PFSK-1 (cell line): ENCODE measurements around the gene WDR38.

ENCODE experiments used
- FOXP2 ChIP-seq: optimal IDR thresholded peaks from 2 replicates; pipeline ENCODE3; 2011; ENCODE audit warnings: borderline replicate concordance, control low read depth, inconsistent platforms; ENCODE audit not compliant: insufficient read depth; ENCODE audit errors: extremely low read length, extremely low read depth
- POLR2AphosphoS5 ChIP-seq: IDR thresholded peaks from 2 replicates; pipeline ENCODE4 v1.6.1; 2012; ENCODE audit warnings: low read depth, mild to moderate bottlenecking, control low read depth, low read length, moderate library complexity
- SIN3A ChIP-seq: IDR thresholded peaks from 2 replicates; pipeline ENCODE4 v1.6.1; 2012; ENCODE audit warnings: mild to moderate bottlenecking, low read length, moderate library complexity, borderline replicate concordance; ENCODE audit not compliant: insufficient read depth
- TAF1 ChIP-seq: IDR thresholded peaks from 2 replicates; pipeline ENCODE4 v1.6.1; 2012; ENCODE audit warnings: low read length, control low read depth, borderline replicate concordance; ENCODE audit not compliant: insufficient read depth
- TF ChIP-seq, protein P1 (sequence below), 2 experiments: IDR thresholded peaks; 2 replicates each; pipeline versions ENCODE4 v1.6.1 to v1.8.0; 2011 to 2012; ENCODE audit warnings: low read depth in 2 of 2, low read length in 2 of 2, control low read depth in 1 of 2, inconsistent platforms in 1 of 2, mild to moderate bottlenecking in 1 of 2, moderate library complexity in 1 of 2; ENCODE audit not compliant: insufficient read depth in 1 of 2

The WDR38 gene

DNA sequence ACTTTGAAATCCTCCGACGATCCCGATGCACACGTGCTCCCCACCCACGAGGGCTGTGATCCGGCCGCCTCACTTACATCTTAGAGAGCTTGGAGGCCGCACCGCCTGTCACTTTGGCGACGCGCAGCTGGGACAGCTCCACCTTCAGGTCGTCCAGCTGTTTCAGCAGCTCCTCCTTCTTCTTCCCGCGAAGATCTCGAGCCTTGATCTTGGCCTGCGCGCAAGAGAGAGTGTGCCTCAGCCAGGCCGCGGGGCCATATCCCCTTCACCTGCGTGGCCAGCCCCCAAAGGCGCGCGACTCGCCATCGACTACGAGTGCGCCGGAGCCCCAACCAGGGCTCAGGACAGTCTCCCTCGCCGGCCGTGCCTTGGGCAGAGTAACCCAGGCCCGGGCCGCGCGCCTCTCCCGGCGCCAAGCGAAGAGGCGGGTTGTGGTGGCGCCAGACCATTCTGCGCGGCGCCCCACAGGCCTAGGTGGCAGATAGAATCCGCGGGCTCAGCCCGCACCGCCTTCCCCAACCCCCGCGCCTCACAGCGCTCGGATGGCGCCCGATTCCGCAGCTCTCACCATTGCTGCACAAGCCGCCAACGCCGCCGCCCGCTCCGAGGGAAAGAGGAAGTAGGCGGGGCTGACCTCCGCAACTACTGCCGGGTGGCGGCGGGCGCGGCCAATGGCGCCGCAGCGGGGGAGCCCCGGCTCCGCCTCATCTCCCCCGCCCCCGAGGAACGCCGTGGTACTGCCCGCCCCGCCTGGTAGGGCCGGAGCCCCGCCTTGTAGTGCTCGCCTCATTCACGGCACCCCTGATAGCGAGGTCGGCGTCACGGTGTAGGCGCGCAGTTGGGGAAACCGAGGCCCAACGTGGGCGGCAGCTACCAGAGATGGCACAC is 8.3 kb downstream of the WDR38 start, which contains the start of the genes ARPC5L and RPL35:
TSS of gene ARPC5L (plus strand) at position 789 of the 888 bp plus-strand sequence. CDS start 7,161 bp downstream, outside the sequence.
TSS of gene RPL35 (minus strand) at position 616 of the 888 bp plus-strand sequence. CDS start at position 571, 45 bp downstream.
- TF ChIP-seq, protein P1, sequence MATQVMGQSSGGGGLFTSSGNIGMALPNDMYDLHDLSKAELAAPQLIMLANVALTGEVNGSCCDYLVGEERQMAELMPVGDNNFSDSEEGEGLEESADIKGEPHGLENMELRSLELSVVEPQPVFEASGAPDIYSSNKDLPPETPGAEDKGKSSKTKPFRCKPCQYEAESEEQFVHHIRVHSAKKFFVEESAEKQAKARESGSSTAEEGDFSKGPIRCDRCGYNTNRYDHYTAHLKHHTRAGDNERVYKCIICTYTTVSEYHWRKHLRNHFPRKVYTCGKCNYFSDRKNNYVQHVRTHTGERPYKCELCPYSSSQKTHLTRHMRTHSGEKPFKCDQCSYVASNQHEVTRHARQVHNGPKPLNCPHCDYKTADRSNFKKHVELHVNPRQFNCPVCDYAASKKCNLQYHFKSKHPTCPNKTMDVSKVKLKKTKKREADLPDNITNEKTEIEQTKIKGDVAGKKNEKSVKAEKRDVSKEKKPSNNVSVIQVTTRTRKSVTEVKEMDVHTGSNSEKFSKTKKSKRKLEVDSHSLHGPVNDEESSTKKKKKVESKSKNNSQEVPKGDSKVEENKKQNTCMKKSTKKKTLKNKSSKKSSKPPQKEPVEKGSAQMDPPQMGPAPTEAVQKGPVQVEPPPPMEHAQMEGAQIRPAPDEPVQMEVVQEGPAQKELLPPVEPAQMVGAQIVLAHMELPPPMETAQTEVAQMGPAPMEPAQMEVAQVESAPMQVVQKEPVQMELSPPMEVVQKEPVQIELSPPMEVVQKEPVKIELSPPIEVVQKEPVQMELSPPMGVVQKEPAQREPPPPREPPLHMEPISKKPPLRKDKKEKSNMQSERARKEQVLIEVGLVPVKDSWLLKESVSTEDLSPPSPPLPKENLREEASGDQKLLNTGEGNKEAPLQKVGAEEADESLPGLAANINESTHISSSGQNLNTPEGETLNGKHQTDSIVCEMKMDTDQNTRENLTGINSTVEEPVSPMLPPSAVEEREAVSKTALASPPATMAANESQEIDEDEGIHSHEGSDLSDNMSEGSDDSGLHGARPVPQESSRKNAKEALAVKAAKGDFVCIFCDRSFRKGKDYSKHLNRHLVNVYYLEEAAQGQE (IDR thresholded peaks at IDR 0.05; ENCODE audit: insufficient read depth in 1 of 2, low read depth in 2 of 2, low read length in 2 of 2), result peak in 1 of 2 experiments; percentile 69; a peak in 1 of 4 replicates
- peak; percentile 91 for TF ChIP-seq POLR2AphosphoS5
- TF ChIP-seq TAF1, result peak; percentile 96
- no peak for TF ChIP-seq FOXP2

DNA sequence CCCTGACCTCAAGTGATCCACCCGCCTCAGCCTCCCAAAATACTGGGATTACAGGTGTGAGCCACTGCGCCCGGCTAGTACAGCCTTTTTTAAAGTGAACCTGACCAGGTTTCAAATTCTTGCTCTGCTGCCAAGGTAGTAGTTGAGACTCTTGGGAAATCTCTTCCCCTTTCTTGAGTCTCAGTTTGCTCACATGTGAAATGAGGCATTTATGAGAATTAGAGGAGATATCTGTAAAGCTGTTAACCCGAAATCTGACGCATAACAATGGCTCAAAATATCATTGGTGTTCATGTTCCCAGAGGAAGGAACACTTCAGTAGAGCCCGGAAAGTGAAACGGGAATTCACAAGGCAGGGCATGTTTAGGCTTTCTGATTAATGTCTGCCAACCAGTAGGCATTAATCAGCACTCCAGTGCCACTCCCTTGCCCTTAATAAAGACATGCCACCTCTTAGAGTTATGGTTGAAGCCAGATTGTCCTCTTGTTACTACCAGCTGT is 10.2 kb downstream of the WDR38 start:
- TF ChIP-seq, protein P1 (IDR thresholded peaks at IDR 0.05; ENCODE audit: insufficient read depth in 1 of 2, low read depth in 2 of 2, low read length in 2 of 2), result no peak
- no peak for TF ChIP-seq POLR2AphosphoS5

DNA sequence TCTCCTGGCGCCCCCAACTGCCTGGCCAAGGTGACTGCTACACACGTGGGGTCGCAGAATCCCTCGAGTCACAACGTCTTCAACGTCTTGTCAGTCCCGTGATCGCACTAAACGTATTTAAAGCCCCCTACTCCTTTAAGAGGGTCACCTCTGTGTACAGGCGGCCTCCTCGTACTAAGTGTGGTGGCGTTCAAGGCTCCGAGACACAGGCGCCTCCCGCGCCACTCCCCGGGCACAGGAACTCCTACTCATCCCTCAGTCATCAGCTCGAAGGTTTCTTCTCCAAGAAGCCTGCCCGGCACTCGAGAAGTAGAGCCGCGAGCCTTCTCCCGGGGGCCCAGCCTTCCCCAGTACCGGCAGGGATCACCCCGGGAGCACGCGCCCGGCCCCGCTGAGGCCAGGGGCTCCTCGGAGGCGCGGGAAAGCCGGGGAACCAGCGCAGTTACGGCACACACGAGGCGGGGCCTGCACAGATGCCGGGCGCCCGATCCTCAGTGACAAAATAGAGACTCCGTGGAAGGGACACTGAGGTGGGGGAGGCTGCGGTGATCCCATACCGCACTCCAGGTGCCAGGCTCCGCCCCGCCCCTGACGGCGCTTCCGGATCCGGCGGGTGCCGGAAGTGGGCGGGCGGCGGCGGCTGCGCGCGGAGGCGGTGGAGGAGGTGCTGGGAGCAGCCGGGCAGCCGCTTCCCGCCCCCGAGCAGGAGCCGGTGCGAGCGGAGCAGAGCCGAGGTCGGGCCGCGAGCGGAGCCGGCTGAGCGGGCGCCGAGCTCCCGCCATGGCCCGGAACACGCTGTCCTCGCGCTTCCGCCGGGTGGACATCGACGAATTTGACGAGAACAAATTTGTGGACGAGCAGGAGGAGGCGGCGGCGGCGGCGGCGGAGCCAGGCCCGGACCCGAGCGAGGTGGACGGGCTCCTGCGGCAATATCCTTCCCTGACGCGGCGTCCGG is 15.5 kb downstream of the WDR38 start:
- peak; percentile 94 for TF ChIP-seq TAF1
- TF ChIP-seq POLR2AphosphoS5, result peak; percentile 78
- TF ChIP-seq, protein P1 (IDR thresholded peaks at IDR 0.05; ENCODE audit: insufficient read depth in 1 of 2, low read depth in 2 of 2, low read length in 2 of 2), result 0 out of 4 replicates have a peak, but pooled peaks of 1 of the 2 experiments have one; percentile 9
- TF ChIP-seq SIN3A, result peak; percentile 61; the same call in 1 of the 2 replicates
- no peak for TF ChIP-seq FOXP2

DNA sequence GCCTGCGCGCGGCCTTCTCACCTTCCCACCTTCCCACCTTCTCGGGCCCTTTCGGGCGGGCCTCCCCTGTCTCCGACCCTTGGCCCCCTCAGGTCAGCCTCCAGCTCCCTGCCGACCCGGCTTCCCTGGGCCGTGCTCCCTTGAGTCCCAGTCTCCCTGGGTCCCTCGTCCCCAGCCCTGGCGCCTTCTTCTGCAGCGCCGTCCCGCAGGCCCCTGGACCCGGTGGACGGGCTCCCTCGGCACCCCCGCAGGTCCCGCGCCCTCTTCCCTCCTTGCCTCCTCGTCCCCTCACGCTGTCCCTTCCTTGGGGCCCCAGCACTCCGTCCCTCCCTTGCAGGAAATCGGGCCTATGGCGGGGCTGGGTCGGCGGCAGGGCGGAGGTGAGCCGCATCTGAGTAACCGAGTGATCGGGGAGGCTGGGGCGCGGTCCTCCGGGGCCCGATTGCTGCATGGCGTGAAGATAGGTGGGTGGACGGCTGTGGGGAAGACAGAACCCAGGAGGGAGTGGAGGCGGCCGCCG is 16.3 kb downstream of the WDR38 start:
- TF ChIP-seq FOXP2 (no peak), SIN3A (no peak), TAF1 (no peak), POLR2AphosphoS5 (no peak)
- TF ChIP-seq, protein P1 (IDR thresholded peaks at IDR 0.05; ENCODE audit: insufficient read depth in 1 of 2, low read depth in 2 of 2, low read length in 2 of 2), result no peak
